Body of pancreas (tissue), 4 donors: ENCODE measurements around the gene CHMP2B.

Experiments
- POLR2A ChIP-seq, 3 donors: fragments of 450-650 bp; IDR thresholded peaks; one replicate each; pipeline ENCODE4 v1.6.1; 2016; ENCODE audit warnings: antibody characterized with exemption in 3 of 3, mild to moderate bottlenecking in 2 of 3
- TF ChIP-seq, protein P1 (sequence below), 7 experiments: fragments of 450-650 bp in 4 of 7; fragments of 200-600 bp in 3 of 7; sonication (generic) in 3 of 7; IDR thresholded peaks; one replicate each; pipeline ENCODE4 v1.5.1; 2016 to 2019; ENCODE audit warnings: antibody characterized with exemption in 7 of 7

DNA sequence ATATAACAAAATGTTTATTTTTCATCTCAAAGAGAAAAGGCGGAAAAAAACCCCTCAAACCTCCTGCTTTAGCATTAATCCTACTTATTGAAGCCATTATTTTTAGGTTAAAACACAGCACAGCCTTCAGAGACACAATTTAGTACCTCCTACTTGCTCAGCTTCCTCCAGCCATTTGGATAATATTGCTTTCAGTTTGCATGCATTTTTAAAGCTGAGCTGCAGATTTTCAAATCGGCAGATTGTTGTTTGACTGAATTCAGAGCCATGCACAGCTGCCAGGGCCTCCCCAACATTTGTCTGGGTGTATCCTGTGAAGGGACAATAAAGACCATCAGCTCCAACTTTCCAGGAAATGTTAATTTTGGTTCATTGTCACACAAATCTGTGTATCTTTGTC lies 34.8 kb downstream of the CHMP2B start:
- TF ChIP-seq, protein P1, sequence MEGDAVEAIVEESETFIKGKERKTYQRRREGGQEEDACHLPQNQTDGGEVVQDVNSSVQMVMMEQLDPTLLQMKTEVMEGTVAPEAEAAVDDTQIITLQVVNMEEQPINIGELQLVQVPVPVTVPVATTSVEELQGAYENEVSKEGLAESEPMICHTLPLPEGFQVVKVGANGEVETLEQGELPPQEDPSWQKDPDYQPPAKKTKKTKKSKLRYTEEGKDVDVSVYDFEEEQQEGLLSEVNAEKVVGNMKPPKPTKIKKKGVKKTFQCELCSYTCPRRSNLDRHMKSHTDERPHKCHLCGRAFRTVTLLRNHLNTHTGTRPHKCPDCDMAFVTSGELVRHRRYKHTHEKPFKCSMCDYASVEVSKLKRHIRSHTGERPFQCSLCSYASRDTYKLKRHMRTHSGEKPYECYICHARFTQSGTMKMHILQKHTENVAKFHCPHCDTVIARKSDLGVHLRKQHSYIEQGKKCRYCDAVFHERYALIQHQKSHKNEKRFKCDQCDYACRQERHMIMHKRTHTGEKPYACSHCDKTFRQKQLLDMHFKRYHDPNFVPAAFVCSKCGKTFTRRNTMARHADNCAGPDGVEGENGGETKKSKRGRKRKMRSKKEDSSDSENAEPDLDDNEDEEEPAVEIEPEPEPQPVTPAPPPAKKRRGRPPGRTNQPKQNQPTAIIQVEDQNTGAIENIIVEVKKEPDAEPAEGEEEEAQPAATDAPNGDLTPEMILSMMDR (IDR thresholded peaks at IDR 0.05), result no peak
- no peak for TF ChIP-seq POLR2A (IDR thresholded peaks at IDR 0.05)
